ENCODE measurements around the gene DRC7.
"Not testable (repeated sequence)": the region's sequence is repeated elsewhere in the genome, so short reads cannot be mapped to it uniquely, and the experiment has no call there.

Gene DRC7

DNA sequence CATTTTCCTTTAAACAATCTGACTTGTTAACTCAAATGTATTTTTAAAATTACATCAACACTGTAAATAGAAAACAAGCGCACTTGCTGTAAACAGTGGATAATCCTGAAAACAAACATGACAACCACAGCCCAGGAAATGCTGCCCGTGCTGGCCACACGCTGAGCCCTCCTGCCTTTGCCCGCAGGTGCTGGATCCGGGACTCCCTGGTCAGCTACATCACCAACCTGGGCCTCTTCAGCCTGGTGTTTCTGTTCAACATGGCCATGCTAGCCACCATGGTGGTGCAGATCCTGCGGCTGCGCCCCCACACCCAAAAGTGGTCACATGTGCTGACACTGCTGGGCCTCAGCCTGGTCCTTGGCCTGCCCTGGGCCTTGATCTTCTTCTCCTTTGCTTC, 33.1 kb upstream of the DRC7 start:
- DNase-seq = no peak

DNA sequence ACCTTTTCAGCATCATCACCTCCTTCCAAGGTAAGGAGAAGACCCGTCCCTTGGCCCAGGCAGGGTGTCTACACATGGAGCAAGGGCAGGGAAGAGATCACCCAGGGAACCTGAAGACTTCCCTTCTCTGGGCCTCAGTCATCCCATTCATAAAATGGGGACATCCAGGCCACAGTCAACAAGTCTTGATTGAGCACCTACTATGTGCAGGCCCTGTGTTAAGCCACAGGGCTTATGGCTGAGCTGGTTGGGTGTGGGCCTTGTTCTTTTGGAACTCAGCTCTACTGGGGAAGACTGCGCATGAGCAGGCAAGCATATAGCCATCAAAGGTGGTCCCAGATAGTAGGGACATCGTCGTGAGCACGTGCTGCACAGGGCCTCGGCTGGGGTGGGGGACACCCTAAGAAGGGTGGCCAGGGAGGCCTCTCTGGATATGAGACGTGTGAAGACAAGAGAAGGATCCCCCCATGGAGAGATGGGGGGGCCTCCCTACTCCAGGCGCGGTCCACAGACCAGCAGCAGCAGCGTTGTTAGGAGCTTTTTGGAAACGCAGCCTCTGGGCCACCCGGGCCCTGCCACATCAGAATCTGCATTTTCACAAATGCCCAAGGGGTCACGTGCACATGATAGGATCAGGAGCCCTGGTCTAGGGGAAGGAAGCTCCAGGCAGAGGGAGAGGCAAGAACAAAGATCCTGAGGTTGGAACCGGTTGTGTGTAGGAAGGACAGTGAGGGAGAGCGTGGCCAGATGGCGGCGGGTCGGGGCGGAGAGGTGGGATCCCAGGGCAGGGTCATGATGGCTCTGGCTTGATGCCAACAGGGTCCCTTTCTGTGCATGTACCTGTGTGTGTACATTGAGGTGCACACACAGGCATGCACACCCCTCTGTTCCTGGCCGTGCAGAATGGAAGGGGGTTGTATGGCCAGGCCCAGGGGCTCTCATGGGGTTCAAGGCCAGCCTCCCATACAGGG, 32.4 kb upstream of the DRC7 start:
- DNase-seq = no peak

DNA sequence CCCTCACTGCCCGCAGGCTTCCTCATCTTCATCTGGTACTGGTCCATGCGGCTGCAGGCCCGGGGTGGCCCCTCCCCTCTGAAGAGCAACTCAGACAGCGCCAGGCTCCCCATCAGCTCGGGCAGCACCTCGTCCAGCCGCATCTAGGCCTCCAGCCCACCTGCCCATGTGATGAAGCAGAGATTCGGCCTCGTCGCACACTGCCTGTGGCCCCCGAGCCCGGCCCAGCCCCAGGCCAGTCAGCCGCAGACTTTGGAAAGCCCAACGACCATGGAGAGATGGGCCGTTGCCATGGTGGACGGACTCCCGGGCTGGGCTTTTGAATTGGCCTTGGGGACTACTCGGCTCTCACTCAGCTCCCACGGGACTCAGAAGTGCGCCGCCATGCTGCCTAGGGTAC, 31.2 kb upstream of the DRC7 start:
- DNase-seq = no peak

DNA sequence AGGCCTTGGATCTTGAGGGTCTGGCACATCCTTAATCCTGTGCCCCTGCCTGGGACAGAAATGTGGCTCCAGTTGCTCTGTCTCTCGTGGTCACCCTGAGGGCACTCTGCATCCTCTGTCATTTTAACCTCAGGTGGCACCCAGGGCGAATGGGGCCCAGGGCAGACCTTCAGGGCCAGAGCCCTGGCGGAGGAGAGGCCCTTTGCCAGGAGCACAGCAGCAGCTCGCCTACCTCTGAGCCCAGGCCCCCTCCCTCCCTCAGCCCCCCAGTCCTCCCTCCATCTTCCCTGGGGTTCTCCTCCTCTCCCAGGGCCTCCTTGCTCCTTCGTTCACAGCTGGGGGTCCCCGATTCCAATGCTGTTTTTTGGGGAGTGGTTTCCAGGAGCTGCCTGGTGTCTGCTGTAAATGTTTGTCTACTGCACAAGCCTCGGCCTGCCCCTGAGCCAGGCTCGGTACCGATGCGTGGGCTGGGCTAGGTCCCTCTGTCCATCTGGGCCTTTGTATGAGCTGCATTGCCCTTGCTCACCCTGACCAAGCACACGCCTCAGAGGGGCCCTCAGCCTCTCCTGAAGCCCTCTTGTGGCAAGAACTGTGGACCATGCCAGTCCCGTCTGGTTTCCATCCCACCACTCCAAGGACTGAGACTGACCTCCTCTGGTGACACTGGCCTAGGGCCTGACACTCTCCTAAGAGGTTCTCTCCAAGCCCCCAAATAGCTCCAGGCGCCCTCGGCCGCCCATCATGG, 30.5 kb upstream of the DRC7 start:
- DNase-seq = no peak

DNA sequence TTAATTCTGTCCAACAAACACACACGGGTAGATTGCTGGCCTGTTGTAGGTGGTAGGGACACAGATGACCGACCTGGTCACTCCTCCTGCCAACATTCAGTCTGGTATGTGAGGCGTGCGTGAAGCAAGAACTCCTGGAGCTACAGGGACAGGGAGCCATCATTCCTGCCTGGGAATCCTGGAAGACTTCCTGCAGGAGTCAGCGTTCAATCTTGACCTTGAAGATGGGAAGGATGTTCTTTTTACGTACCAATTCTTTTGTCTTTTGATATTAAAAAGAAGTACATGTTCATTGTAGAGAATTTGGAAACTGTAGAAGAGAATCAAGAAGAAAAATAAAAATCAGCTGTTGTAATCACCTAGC, 30.0 kb upstream of the DRC7 start:
- DNase-seq = no peak

DNA sequence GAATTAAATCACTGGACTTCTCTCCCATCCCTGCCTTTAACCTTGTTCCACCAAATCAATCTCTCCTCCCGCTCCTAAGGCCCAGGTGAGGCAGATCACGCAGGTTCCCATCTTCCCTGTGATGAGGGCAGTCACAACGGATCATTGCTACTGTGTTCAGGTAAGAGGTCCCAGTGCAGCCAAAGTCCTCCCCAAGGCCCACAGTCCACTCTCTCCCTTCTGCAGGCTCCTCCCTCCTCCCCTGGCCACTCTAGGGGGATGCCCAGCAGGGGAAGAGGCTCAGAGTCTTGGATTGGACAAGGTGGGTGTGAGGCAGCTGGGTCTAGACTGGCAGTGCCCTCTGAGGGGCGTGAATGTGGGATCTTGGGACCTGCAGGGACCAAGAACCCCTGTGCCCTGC, 29.1 kb upstream of the DRC7 start:
- DNase-seq = no peak

DNA sequence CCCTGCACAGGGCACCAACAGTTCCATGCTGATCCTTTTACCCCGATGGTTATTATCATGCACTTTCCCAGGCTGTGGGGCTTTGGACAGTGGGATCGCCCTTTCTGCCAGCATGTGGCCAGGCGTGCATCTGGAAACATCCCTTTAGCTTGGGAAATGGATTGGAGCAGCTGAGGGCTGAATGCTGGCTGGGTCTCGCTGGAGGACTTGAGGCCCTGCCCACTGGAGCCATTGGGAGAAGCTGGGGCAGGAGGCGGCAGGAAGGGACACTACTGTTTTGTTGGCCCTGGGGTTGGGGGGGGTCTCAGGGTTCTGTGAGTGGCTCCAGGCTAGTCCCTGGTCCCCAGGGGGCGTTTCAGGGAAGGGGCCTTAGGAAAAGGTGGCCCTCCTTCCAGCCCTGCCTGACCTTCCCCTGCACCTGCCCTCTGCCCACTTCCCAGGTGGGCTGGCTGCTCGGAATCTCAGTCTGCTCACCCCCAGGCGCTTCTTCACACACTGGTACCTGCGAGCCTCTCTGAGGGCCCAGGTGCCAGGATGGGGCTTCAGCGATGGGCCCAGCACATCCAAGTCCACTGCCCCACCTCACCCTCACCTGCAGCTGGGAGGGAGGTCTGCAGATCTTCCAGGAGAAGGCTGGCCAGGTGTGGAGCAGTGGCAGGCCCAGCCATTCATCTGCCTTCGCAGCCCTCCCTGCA, 28.1 kb upstream of the DRC7 start:
- DNase-seq = no peak

DNA sequence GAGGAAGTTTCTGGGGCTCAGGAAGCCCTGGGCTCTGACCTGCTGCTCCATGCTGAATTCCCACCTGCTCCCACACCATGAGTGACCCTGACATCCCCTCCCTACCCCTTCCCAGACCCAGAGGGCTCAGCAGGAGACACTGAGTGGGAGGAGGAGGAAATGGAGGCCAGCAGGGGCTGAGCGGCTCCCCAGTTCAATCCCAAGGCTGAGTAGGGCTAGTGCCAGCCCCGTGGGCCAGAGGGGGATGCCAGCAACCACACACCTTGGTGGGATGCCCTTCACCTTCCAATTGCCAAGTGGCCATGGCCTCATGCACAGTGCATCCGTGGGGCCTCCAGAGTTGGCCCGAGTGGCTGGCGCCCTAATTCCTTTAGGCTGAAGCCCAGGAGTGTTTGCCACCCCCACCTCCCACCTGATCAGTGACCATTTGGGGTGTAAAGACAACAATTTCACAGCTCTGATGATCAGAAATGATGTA, 27.5 kb upstream of the DRC7 start:
- no peak for DNase-seq

DNA sequence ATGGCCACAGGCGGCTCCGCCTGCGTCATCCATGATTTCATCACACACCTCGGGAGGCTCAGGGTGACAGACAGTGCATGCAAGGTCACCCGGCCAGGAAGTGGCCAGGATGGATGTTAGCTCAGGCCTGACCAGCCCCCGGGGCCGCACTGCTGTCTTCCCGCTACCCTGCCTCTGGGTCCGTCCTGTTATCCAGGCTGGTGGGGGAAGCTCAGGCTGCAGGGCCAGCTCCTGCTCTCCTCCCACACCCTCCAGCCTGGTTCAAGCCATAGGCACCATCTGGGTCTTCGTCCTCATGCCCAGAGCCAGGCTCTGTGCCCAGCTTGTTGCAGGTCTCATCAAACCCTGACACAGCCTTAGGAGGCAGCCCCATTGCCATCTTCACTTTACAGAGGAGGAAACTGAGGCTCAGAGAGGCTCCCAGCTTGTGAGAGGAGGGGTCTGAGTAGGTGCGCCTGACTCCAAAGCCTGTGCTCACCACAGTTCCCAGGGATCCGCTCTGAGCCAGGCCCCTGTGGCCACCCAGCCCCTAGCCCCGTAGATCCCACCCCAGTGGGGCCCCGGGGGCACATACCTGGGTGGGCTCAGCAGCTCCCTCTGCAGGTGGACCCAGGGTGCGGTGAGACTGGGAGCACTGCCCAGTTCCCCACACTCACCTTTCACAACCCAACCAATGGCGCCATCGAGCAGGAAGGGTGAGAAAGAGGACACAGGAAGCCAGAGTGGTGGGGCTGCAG, 26.9 kb upstream of the DRC7 start:
- DNase-seq = no peak

DNA sequence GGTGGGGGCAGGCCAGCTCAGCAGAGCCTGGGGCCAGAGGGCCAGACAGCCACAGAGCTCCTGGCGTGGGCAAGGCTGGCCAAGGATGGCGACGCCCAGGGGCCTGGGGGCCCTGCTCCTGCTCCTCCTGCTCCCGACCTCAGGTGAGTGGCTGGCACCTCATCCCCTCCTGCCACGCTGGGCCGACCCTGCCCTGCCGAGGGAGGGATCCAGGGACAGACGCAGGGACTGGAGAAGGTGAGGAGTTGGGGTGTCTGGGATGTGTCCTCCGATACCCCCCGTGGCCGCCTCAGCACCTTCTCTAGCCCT, 26.4 kb upstream of the DRC7 start, which contains the start of gene ADGRG3:
Gene ADGRG3, plus strand, starts transcription at position 44 of the 309 bp plus-strand sequence. Its CDS starts 42 bp downstream, at position 86.
- no peak for DNase-seq

DNA sequence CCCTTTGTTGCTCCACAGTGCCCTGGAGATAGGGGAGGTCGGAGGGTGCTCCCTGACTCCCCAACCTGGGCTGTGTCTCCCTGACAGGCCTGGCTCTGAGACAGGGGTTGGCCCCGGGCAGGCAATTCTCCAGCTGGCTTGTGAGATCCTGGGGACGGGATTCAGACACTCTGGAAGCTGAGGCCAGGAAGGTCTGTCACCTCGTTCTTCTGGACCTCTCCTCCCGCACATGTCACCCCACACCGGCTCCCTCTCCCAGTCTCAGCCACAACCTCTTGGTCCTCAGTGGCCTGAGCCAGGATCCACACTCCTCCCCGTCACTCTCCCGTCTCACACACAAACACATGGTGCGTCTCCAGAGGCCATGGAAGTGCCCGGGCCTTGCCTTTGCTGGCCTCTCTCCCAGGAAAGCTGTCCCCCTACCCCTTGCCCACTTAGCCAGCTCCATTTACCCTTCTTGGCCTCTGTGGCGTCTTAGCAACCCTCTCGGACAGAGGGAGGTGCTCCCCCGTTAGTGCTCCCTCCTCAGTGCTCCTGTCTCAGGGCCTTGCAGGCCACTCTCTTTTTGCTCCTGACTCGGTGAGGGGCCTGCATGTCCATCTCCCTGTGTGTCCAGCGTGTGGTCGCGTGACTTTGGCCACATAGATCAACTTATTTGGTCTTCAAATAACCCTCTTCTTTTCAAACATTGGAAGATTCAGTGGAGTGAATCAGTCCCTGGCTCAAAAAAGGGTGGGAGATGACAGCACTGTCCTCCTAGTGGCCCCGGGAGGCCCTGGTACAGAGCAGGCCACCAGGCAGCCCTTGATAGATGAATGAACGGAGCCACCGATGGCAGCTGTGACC, 25.8 kb upstream of the DRC7 start:
- no peak for DNase-seq

DNA sequence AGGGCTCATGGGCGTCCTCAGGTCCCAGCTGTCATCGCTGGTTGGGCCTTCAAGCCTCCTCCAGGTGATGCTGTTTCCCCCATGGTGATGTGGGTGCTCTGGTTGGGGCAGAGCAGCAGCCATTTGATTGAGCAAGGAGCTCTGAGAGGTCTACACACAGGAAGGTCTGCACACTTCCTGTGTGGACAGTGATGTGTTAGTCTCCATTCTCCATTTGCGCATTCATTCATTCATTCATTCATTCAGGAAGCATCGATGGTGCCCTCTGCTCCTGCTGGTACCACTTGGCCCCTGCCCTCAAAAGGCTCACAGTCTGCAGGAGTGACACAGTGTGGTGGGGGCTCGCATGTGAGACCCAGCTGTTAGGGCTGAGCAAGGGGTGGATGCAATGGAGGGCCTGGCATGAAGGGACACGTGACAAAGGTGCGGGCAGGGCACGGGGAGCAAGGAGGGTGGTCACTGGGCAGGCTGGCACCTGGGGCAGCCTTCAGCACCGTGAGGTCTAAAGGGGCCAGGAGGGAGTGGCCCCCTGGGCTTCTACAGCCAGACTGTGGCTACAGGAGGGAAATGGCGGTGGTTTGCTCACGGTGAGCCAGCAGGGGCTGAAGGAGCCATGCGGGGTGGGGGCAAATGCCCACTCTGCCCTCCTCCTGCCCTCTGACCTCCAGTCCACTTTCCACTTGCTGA, 25.0 kb upstream of the DRC7 start:
- no peak for DNase-seq

DNA sequence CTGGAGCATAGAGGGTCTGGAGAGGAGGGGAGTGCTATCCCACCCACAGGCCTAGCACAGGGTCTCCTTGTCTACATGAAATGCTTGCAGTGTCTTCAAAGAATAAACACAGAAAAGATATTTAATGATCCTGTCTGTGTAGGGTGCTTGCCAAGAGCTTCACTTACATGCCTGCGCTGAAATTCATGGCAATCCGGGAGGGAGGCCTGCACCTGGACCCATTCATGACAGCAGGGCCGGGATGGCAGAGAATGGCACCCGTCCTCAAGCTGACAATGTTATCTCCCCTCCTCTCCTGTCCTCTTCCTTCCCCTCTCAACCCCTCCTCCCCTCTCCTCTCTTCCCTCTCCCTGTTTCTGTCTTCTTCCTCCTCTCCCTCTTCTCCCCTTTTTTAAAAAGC, 24.4 kb upstream of the DRC7 start:
- no peak for DNase-seq

DNA sequence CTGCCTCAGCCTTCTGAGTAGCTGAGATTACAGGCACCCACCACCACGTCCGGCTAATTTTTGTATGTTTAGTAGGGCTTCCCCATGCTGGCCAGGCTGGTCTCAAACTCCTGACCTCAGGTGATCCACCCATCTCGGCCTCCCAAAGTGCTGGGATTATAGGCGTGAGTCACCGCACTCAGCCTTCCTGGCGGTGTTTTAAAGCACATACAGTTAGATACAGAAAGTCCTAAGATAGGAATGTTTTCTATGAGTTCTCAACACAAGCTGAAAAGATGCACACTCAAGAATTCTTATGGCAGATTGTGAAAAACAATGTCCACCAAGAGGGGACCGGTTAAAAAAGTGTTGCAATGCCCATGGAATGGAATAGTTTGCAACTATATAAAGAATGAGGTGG, 23.2 kb upstream of the DRC7 start:
- not testable (repeated sequence) for DNase-seq

DNA sequence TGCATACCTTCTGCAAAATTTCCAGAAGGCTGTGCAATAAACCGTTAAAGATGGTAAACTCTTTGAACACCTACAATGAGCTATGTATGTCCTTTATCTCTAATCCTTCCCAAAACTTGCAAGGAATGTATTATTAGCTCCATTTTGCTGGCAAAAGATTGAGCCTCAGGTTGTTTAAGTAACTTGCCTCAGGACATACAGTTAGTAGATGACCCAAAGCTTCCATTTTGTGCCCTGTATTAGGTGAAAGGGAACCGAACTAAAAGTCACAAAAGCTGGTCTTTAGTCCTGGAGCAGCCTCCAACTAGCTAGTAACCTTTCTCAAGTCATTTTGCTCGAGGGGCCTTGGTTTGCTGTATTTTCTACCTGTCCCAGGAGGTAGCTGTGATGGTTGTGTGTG, 22.2 kb upstream of the DRC7 start:
- no peak for DNase-seq

DNA sequence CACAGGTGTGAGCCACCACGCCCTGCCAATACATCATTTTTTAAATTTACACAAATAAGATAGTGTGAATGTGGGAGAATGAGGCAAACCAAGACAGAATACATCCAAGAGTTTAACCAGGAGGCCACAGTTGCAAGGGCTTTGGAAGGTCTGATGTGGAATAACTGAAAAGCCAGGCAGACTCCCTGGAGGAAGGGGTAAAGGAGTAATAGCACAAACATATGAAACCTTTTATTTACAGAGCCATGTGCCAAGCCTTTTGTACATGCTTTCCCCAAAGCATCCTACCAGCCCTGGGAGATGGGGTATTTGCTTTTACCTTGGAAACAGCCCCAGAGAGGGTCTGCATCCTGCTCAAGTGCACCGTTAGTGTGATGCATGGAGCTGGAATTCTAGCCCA, 21.8 kb upstream of the DRC7 start:
- DNase-seq = no peak

DNA sequence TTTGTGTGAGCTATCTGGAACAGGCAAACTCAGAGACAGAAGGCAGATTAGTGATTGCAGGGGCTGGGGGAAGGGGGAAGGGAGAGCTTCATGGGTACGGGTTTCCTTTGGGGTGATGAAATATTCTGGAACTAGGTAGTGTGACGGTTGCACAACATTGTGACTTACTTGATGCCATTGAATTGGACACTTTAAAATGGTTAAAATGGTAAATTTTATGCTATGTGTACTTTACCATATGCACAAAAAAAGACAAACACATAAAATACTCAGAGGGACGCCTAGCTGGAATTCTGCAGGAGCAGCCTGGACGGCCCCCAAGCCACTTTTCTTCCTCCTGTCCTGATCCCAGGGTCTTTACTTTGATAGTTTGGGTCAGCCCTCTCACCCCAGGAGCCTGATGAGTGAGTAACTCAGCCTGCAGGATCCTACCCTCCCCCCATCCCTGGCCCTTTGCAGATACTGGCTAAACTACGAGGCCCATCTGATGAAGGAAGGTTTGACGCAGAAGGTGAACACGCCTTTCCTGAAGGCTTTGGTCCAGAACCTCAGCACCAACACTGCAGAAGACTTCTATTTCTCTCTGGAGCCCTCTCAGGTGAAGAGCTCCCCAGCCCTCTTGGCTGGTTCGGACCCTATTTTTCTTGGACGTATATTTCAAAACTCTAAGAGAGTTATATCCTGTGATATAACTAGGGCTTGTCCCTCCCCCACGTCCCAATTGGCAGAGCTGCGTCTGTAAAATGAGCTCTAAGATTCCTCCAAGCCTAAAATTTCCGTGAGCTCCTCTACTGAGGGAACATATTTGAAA, 18.7 kb upstream of the DRC7 start:
- DNase-seq = no peak

DNA sequence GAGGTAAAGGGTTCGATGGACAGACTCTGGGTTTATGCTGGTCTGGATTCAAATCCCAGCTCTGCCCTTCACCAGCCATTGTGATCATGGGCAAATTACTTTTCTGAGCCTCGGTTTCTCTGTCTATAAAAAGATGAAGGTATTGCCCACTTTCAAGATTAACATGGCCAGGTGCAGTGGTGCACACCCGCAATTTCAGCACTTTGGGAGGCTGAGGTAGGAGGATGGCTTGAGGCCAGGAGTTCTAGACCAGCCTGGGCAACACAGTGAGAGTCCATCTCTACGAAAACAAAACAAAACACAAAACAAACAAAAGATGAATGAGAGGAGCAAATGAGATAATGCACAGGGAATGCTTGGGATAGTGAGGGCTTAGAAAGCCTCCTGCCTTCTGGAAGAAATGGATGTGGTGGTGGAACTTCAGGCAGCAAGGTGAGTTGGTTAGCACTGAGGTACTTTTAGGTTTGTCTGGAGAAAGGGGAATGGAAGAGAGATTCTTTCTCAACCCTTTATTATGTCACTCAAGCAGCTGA, 18.0 kb upstream of the DRC7 start:
- DNase-seq = no peak

DNA sequence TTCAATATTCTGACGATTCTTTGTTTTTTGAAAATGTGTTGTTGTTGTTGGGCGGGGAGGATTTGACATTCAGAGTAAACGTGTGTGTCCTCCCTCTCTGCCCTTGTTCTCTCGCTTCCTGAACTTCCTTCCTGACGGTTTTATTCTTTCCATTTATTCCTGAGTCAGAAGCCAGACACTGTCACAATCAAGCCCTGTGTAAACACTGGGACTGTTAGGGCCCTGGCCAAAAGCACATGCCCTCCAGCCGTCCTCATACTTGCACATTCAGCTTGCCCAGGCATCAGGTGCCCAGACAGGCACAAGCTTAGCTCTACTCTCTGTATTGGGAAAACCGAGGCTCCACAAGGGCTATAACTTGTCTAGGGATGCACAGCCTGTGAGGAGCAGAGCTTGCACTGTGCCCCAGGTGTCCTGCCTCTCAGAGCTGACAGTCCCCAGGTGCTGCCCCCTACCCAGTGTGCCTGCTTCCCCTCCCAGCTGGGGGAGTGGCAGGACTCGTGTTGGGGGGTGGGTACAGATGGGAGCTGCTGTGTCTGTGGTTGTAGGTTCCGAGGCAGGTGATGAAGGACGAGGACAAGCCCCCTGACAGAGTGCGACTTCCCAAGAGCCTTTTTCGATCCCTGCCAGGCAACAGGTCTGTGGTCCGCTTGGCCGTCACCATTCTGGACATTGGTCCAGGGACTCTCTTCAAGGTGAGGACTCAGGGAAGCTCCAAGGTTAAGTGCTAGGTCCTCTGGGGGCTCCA, 16.8 kb upstream of the DRC7 start:
- DNase-seq = no peak
